ENCODE results near the gene UCN.
A peak's percentile ranks its signal among the peaks of the same experiment; 100 is the strongest.

GRCh38 chr2:27306573-27307286 lies 1.5 kb downstream of the UCN start:
- peak in 1 of 3 experiments; percentile 26 for TF ChIP-seq CTCF (optimal IDR thresholded peaks at IDR 0.05 in 1 of 3, IDR thresholded peaks at IDR 0.05 in 1 of 3, conservative IDR thresholded peaks at IDR 0.05 in 1 of 3; ENCODE audit: extremely low read depth in 1 of 3, insufficient read depth in 2 of 3, low read length in 3 of 3)
- TF ChIP-seq EZH2 (IDR thresholded peaks at IDR 0.05; ENCODE audit: low read length): peak; percentile 83

All from keratinocyte (primary cell).